SU-DHL-6 (cell line): ENCODE results near the gene KRT6A.
"Not testable (repeated sequence)": the region's sequence is repeated elsewhere in the genome, so short reads cannot be mapped to it uniquely, and the experiment has no call there.

Source experiments
- H2AFZ ChIP-seq: fragments of 200-600 bp; sonication (generic); 2 replicates; pipeline ENCODE4 v1.6.1; 2014; ENCODE audit warnings: low read depth, mild to moderate bottlenecking, moderate library complexity, mixed read lengths, antibody characterized with exemption, low read length; ENCODE audit not compliant: severe bottlenecking
- H3F3A ChIP-seq: fragments of 200-600 bp; shearing (Covaris generic); 2 replicates; pipeline ENCODE4 v1.6.0; 2016; ENCODE audit warnings: antibody characterized with exemption, mild to moderate bottlenecking; ENCODE audit not compliant: insufficient read depth
- H3K27ac ChIP-seq: fragments of 200-600 bp; sonication (generic); 2 replicates; pipeline ENCODE4 v1.5.1; 2016; ENCODE audit warnings: low read depth, mild to moderate bottlenecking, low read length, moderate library complexity, mixed read lengths
- H3K27me3 ChIP-seq: fragments of 200-600 bp; sonication (generic), shearing (Covaris generic); 2 replicates; pipeline ENCODE4 v1.6.0; 2014; ENCODE audit warnings: mild to moderate bottlenecking, low read length
- H3K36me3 ChIP-seq: fragments of 200-600 bp; sonication (generic); 2 replicates; pipeline ENCODE4 v1.6.1; 2014; ENCODE audit warnings: mild to moderate bottlenecking, low read length, mixed read lengths
- H3K4me2 ChIP-seq: fragments of 300-600, 200-600 bp; shearing (Covaris generic), sonication (generic); 2 replicates; pipeline ENCODE4 v1.6.0; 2014; ENCODE audit warnings: low read length, low read depth, mild to moderate bottlenecking; ENCODE audit not compliant: poor library complexity, severe bottlenecking
- H3K4me3 ChIP-seq: fragments of 200-600 bp; sonication (generic); 2 replicates; pipeline ENCODE4 v1.5.1; 2014; ENCODE audit warnings: antibody characterized with exemption, low read length, mild to moderate bottlenecking, mixed read lengths; ENCODE audit not compliant: insufficient read depth, poor library complexity, severe bottlenecking
- H3K79me2 ChIP-seq: fragments of 200-600 bp; sonication (generic); 2 replicates; pipeline ENCODE4 v1.6.1; 2014; ENCODE audit warnings: mild to moderate bottlenecking, low read length, moderate library complexity; ENCODE audit not compliant: insufficient read depth
- H3K9ac ChIP-seq: fragments of 200-600 bp; sonication (generic); 2 replicates; pipeline ENCODE4 v1.7.0; 2014; ENCODE audit warnings: mild to moderate bottlenecking, low read length
- H3K9me2 ChIP-seq: fragments of 200-600 bp; sonication (generic); replicated peaks from 2 replicates; pipeline ENCODE4 v1.6.1; 2014; ENCODE audit warnings: low read length; ENCODE audit not compliant: insufficient read depth
- H3K9me3 ChIP-seq: fragments of 200-600 bp; sonication (generic); 2 replicates; pipeline ENCODE4 v1.6.1; 2014; ENCODE audit warnings: low read length, mixed read lengths; ENCODE audit not compliant: insufficient read depth
- H4K20me1 ChIP-seq: fragments of 200-600 bp; sonication (generic); 2 replicates; pipeline ENCODE4 v1.6.1; 2014; ENCODE audit warnings: low read depth, mild to moderate bottlenecking, antibody characterized with exemption, low read length, moderate library complexity, mixed read lengths
- EZH2phosphoT487 ChIP-seq: fragments of 200-600 bp; sonication (generic), shearing (Covaris generic); conservative IDR thresholded peaks from 2 replicates; pipeline ENCODE4 v1.6.1; 2018; ENCODE audit warnings: mild to moderate bottlenecking, antibody characterized with exemption, low read length, moderate library complexity, mixed read lengths
- TF ChIP-seq, protein P1 (sequence below): fragments of 200-600 bp; sonication (generic); IDR thresholded peaks from one replicate; pipeline ENCODE4 v1.5.1; 2017; ENCODE audit warnings: antibody characterized with exemption, mild to moderate bottlenecking, low read length, moderate library complexity; ENCODE audit not compliant: insufficient read depth, poor library complexity, severe bottlenecking

Gene KRT6A

DNA sequence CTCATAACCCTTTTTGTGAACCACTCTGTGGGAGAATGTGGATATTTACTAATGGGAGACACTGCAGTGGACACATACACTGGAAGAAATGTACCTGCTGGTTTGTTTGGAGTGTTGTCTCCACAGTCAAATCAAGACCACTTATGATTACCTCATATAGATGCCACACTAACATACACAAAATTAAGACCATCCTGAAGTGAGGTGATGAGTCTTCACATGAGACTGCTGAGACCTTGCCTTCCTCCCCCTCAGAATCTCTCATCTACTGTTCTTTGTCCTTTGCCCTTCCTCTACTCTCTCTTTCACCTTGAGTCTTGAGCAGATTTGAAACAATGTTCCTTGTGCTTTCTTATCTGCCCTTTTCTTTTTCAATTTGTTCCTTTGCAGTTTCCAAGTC lies 4.3 kb downstream of the KRT6A start:
- Histone ChIP-seq H3K27ac (no peak overlapping the region), H3K4me2 (no peak overlapping the region), H3K36me3 (no peaks in the 10 kb centered on the region), H3K79me2 (no peaks in the 10 kb centered on the region), H3F3A (no peaks in the 10 kb centered on the region), H3K4me3 (no peak overlapping the region), H3K9ac (no peak overlapping the region), H3K9me3 (no peaks in the 10 kb centered on the region), H3K27me3 (no peaks in the 10 kb centered on the region), H4K20me1 (no peaks in the 10 kb centered on the region), H2AFZ (no peak overlapping the region), H3K9me2 (no peaks in the 10 kb centered on the region)
- no peak for TF ChIP-seq EZH2phosphoT487
- TF ChIP-seq, protein P1, sequence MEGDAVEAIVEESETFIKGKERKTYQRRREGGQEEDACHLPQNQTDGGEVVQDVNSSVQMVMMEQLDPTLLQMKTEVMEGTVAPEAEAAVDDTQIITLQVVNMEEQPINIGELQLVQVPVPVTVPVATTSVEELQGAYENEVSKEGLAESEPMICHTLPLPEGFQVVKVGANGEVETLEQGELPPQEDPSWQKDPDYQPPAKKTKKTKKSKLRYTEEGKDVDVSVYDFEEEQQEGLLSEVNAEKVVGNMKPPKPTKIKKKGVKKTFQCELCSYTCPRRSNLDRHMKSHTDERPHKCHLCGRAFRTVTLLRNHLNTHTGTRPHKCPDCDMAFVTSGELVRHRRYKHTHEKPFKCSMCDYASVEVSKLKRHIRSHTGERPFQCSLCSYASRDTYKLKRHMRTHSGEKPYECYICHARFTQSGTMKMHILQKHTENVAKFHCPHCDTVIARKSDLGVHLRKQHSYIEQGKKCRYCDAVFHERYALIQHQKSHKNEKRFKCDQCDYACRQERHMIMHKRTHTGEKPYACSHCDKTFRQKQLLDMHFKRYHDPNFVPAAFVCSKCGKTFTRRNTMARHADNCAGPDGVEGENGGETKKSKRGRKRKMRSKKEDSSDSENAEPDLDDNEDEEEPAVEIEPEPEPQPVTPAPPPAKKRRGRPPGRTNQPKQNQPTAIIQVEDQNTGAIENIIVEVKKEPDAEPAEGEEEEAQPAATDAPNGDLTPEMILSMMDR, result no peak

DNA sequence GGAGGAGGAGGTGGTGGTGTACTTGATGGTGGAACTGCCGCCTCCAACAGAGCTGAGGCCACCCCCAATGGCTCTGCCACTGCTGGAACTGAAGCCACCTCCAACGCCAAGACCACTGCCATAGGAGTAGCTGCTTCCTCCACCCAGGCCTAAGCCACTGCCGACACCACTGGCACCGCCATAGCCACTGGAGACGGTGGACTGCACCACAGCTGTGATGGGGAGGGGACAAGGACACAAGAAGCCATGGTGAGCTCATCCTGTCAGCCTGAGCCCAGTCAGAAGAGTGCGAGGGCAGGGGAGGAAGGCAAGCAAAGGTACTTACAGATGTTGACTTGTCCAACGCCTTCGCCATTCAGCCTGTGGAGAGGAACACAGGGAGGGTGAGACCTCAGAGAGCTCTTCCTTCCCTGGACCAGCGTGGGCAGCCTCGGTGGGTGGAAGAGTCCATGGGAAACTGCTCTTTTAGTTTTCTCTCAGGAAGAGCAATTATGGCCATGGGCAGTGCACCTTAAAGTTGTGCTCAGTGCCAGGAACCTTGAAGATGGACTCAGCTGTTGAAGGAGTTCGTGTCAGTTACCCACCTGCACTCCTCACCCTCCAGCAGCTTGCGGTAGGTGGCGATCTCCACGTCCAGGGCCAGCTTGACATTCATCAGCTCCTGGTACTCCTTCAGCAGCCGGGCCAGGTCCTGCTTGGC lies 5.2 kb downstream of the KRT6A start:
- not testable (repeated sequence) for H2AFZ ChIP-seq, H3K79me2 ChIP-seq, H3K4me2 ChIP-seq, H3K9ac ChIP-seq, H4K20me1 ChIP-seq, H3K4me3 ChIP-seq, H3K36me3 ChIP-seq, H3K27ac ChIP-seq, H3K9me3 ChIP-seq, H3F3A ChIP-seq, H3K9me2 ChIP-seq, H3K27me3 ChIP-seq

DNA sequence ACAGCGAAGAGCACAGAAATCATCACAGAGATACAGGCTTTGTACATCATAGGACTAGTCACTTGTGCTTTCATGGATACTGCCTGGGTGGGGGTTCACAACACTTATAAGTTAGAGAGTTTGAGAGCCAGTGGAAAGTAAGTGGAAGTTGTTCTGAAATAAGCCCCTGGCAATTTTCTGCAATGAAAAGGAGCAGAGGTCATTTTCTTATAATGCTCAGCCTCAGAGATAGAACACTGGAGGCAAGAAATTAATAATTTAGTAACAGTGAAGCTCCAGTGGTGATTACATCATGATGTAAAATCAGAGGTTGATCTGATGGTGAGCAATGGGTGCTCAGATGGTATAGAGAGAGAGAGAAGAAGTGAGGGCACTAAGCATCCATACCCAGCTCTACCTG lies 5.8 kb downstream of the KRT6A start:
- no peaks in the 10 kb centered on the region for H3K36me3 ChIP-seq
- no peak overlapping the region for H3K27ac ChIP-seq
- no peak overlapping the region for H3K4me2 ChIP-seq
- H3K79me2 ChIP-seq, result no peaks in the 10 kb centered on the region
- H3K4me3 ChIP-seq, result no peak overlapping the region
- H2AFZ ChIP-seq, result no peak overlapping the region
- H3K9me2 ChIP-seq, result no peaks in the 10 kb centered on the region
- H3F3A ChIP-seq, result no peaks in the 10 kb centered on the region
- no peak for TF ChIP-seq EZH2phosphoT487
- TF ChIP-seq, protein P1, result no peak
- H3K9me3 ChIP-seq, result no peaks in the 10 kb centered on the region
- H3K9ac ChIP-seq, result no peak overlapping the region
- no peaks in the 10 kb centered on the region for H3K27me3 ChIP-seq
- H4K20me1 ChIP-seq, result no peaks in the 10 kb centered on the region

DNA sequence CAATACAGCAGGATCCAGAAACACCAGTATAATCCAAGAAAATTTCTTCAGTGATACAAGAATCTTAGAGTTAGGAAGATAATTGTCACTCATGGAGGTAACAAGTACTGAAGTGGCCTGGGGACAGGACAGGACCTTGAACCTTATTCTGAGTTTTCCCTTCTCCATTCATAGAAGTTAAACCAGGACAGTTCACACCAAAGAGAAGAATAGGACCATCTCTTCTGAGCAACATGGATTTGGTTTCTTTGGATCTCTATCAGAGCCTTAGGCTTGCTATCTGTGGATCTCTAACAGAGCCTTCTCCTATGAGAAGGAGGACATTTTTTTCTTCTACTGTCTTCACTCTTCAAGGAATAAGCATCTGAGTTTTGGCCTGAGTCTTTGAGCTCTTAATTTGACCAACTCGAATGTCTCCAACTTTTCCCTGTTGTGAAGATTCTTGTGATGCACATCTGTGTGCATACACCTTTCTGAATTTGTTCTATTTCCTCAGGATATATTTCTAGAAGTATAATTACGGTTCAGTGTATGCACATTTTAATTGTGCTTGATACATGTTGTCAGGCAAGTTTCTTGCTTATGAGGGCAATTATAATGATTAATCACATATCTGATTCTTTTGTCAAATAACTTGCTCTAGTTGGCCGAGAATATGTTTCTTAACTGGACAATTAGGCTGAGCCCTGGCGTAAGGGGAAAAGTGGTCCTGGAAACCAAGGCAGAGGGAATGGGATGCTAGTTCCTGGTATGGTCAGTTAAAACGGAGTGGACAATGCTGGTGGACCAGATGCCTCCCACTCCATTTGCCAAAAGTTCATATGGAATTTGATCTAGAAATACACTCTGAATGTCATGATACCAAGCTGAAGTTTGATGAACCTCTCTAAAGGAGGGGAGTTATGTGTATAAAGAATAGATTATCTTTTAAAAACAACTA lies 6.6 kb downstream of the KRT6A start:
- no peaks in the 10 kb centered on the region for H3K27me3 ChIP-seq
- H3K27ac ChIP-seq, result no peak overlapping the region
- H3K4me2 ChIP-seq, result no peak overlapping the region
- no peaks in the 10 kb centered on the region for H3K9me3 ChIP-seq
- no peaks in the 10 kb centered on the region for H3K36me3 ChIP-seq
- H3K9me2 ChIP-seq, result no peaks in the 10 kb centered on the region
- TF ChIP-seq, protein P1, result no peak
- no peak for TF ChIP-seq EZH2phosphoT487
- H3K9ac ChIP-seq, result no peak overlapping the region
- H3F3A ChIP-seq, result no peaks in the 10 kb centered on the region
- no peaks in the 10 kb centered on the region for H4K20me1 ChIP-seq
- H2AFZ ChIP-seq, result no peak overlapping the region
- no peaks in the 10 kb centered on the region for H3K79me2 ChIP-seq
- H3K4me3 ChIP-seq, result no peak overlapping the region
